ENCODE measurements around the gene SPCS2.
"Not testable (repeated sequence)": the region's sequence is repeated elsewhere in the genome, so short reads cannot be mapped to it uniquely, and the experiment has no call there.

The SPCS2 gene

GRCh38 chr11:75002516-75002915 lies 53.5 kb downstream of the SPCS2 start:
- DNase-seq (ENCODE audit: low spot score) = no peak

GRCh38 chr11:75004215-75004614 lies 55.1 kb downstream of the SPCS2 start:
- no peak for DNase-seq (ENCODE audit: low spot score)

GRCh38 chr11:75011357-75011756 lies 62.3 kb downstream of the SPCS2 start:
- no peak for DNase-seq (ENCODE audit: low spot score)

- DNase-seq (ENCODE audit: low spot score) = no peak
Observed at GRCh38 chr11:75011872-75012271, 62.8 kb downstream of the SPCS2 start.

DNA sequence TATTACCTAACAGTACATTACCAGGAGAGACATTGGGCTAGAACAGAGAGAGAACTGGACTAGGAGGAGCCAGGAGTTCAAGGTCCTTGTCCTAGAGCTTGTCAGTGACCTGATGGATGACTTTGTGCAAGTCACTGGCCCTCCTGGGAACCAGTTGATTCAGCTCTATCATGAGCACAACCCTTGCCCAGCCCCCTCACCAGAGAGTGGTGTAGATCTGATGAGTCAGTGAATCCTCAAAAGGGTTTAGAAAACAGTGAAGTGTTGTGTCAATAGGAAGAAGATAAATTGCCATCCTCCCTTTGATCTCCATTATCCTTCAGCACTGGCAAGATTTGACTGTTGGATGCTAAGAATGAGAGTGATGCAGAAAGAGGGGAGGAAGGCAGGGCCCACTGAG lies 64.0 kb downstream of the SPCS2 start:
- peak; percentile 56 for DNase-seq (ENCODE audit: low spot score)

- DNase-seq (ENCODE audit: low spot score) = peak; percentile 51
Observed at GRCh38 chr11:75014129-75014528, 65.1 kb downstream of the SPCS2 start.

DNA sequence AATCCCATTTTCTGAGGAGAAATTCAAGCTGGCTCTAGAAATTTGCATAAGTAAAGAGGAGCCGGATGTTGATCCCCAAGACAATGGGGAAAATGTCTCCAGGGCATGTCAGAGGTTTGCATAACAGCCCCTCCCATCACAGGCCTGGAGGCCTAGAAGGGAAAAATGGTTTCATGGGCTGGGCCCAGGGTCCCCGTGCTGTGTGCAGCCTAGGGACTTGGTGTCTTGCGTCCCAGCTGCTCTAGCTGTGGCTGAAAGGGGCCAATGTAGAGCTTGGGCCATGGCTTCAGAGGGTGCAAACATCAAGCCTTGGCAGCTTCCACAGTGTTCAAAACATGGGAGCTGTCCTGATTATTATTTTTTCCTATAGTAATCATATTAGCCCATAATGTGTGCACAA lies 70.1 kb downstream of the SPCS2 start:
- not testable (repeated sequence) for DNase-seq (ENCODE audit: low spot score)

DNA sequence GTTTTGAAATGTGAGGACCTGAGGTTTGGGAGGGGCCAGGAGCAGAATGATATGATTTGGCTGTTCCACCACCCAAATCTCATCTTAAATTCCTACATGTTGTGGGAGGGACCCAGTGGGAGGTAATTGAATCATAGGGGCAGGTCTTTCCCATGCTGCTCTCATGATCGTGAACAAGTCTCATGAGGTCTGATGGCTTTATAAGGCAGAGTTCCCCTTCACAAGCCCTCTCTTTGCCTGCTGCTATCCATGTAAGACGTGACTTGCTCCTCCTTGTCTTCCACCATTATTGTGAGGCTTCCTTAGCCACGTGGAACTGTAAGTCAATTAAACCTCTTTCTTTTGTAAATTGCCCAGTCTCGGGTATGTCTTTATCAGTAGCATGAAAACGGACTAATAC lies 71.3 kb downstream of the SPCS2 start:
- DNase-seq (ENCODE audit: low spot score) = not testable (repeated sequence)

DNA sequence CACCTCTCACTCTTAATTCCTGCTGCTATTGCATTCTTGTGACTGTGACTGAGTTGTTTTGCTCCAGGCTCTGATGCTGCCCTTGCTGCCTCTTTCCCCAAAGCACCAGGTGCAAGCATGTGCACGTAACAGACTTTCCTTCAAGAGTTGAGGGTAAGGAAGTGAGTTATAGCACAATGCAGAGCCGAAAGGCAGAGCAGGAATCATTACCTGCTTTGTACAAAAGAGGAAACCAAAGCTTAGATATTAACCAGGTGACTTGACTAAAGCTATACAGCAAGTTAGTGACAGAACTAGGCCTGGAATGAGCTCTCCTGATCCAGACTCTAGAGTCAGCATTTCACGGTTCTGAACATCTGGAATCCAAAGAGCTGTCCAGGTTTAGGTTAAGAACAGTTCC lies 73.2 kb downstream of the SPCS2 start:
- DNase-seq (ENCODE audit: low spot score) = no peak

DNA sequence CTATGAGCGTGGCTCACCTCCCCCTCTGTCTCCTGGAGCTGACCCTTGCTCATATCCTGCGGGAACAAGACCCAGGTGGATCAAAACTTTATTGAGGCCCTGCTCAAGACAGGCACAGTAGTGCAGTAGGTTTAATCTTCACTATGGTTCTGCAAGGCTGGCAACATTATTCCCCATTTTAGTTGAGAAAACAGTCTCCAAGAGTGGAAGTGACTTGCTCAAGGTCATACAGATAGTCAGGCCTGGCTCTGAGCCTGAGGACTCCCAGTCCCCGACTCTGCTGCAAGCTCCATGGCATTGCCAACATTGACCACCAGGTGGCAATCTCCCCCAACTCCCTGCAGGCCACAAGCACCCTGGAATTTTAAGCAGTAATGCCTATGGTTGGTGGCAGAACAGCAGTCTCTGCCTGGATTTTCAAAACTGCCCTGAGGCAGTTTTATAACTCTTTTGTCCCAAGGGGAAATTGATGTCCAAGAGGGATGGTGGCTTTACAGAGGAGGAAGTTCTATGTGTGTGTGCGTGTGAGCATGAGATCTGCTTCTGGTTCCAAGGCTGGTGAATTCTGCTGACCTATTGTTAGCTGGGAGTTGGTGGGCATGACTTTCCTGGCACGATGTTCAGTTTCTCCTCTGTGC lies 73.8 kb downstream of the SPCS2 start:
- peak; percentile 90 for DNase-seq (ENCODE audit: low spot score)

- DNase-seq (ENCODE audit: low spot score) = no peak
Observed at GRCh38 chr11:75023446-75024067, 74.5 kb downstream of the SPCS2 start.

DNA sequence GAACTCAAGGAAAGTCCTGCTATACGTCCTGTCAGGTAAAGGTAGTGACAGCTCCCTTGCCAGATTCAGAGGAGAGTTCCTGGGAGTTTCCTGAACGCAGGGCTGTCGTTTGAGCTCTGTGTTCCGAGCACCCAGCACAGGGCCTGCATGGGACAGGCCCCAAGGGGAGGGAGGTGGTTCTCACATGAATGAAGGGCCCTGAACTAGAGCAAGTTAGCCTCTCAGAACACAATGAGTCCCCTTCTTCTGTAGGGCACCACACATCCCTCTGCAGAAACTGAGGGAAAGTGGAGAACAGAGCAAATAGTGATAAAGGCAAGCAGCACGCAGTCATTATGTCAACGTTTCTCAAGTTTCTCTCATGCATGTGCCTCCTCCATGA lies 75.0 kb downstream of the SPCS2 start:
- peak; percentile 83 for DNase-seq (ENCODE audit: low spot score)

DNA sequence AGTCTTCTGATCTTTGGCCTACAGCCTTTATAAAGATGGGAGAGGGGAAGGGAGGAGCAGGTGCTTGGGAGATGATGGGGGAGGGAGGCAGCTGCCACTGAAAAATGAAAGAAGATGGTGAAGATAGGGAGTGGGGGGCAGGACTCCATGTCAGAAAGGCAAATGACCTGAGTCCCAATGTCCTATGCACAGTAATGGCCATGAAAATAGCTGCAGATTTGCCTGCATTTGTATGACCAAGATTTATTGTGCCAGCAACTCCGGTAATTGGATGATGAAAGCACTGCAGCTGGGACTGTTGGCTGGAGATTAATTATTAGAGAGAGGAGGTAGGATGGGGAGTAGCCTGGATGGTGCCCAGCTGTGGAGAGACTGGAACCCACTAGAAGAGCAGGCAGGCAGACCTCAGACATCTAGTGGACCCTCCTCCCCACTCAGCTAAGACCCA lies 75.7 kb downstream of the SPCS2 start:
- no peak for DNase-seq (ENCODE audit: low spot score)

- DNase-seq (ENCODE audit: low spot score) = no peak
Observed at GRCh38 chr11:75025561-75025960, 76.5 kb downstream of the SPCS2 start.

- no peak for DNase-seq (ENCODE audit: low spot score)
Observed at GRCh38 chr11:75028321-75028720, 79.3 kb downstream of the SPCS2 start.

Measured in COLO829 (cell line).